ENCODE results near the gene SLC4A11.

GRCh38 chr20:3233991-3234498 lies 4.9 kb downstream of the SLC4A11 start:
- no peak for TF ChIP-seq CTCF (IDR thresholded peaks at IDR 0.05)
- no peak for TF ChIP-seq POLR2A (IDR thresholded peaks at IDR 0.05)
